ENCODE measurements around the gene USPL1.

USPL1 gene

DNA sequence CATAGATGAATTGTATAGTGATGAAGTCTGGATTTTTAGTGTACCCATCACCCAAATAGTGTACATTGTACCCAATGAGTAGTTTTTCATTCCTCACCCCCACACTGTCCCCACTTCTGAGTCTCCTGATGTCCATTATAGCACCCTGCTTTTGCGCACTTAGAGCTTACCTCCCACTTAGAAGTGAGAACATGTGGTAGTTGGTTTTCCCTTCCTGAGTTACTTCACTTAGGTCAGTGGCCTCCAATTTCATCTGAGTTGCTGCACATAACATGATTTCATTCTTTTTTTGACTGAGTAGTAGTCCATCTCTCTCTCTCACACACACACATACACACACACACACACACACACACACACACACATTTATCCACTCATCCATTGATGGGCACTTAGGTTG lies 74.4 kb downstream of the USPL1 start:
- H3K4me3 ChIP-seq (ENCODE audit: low read depth, low read length): no peak overlapping the region

DNA sequence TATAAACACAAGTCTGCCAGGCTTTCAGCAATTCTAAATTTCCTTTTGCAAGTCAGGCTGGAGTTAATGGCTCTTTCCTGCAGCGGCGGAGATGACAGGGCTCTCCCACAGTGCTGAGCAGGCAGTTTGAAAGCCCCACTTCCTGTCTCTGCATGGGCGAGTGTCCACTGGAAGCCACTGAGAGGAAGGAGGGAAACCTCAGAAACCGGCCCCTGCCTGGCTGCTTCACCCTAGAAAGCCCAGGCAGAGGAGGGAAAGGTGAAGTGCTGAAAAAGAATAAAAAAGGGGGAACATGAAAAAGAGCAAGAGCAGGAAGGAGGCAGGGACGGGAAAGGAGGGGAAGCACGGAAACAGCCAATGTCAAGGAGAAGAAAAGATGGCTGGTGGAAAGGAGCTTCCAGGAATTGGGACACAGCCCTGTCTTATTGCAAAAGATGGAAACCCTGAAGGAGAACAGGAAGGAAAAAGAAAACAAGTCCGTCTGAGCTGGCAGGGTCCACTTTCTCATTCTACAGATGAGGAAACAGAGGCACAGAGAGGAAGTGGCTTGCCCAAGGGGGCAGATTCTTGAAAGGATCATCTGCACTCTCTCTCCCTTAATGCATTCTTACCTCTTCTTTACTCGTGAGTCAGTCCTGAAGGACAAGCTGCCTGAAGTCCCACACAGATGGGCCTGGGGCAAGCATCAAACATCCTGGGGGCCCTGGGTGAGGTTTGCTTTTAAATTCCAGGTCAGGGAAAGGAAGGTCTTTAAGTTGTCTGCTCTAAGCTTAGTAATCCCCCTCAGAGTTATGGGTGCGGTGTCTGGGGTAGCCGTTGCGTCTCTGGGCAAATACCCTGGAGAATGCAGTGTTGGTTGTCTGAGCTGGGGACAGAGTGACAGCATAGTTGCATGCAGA lies 78.8 kb downstream of the USPL1 start:
- H3K4me3 ChIP-seq (ENCODE audit: low read depth, low read length): no peak overlapping the region

DNA sequence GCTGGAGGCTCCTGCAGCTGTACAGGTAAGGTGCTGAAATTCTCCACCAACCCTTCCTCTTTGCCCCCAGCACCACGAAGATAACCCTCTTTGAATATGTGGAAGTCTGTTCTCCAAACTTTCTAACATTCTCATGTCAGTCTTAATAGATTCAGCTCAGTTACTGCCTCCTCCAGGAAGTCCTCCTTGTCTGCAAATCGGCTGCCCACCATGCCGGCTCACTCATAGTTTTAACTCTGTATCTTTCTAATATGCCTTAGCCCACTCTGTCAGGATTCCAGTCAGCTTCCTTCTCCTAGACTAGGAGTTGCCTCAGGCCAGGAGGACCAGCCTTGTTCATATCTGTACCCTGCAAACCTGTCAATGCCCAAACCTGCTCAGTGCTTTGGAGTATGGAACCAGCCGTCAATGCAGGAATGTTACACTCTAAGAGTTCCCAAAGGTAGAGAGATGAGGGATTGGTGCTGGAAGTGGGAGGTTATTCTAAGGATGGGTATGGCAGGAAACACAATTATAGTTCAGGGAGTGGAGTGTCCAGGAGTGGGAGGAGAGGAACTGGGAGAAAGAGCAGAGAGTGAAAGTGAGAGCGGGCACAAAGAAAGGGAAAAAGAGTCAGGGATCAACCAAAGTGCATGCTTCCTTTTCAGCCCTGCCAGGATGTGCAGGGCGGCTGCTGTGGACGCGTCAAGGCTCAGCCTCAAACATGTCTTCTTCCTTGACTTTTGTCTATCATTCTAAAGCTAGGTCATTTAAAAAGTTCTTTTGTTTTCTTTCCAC lies 79.6 kb downstream of the USPL1 start:
- no peak overlapping the region for H3K4me3 ChIP-seq (ENCODE audit: low read depth, low read length)

DNA sequence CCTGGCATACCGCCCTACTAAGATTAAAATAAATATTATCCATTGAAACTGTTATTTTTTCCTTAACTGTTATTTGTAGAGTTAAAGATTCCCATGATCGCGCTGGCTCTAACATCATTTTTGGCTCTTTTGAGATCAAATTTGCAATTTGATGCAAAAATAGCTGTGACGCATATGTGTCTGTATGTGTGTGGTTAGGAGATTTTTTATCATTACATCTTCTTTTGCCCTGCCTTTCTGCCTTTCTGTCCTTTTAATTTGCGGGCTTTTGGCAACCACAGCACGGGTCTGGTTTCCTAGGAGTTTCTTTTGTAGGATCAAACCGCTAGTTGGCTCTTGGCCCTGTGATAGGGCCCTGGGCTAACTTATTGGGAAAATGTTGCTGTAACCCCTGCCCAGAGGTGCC lies 80.3 kb downstream of the USPL1 start:
- no peak overlapping the region for H3K4me3 ChIP-seq (ENCODE audit: low read depth, low read length)

DNA sequence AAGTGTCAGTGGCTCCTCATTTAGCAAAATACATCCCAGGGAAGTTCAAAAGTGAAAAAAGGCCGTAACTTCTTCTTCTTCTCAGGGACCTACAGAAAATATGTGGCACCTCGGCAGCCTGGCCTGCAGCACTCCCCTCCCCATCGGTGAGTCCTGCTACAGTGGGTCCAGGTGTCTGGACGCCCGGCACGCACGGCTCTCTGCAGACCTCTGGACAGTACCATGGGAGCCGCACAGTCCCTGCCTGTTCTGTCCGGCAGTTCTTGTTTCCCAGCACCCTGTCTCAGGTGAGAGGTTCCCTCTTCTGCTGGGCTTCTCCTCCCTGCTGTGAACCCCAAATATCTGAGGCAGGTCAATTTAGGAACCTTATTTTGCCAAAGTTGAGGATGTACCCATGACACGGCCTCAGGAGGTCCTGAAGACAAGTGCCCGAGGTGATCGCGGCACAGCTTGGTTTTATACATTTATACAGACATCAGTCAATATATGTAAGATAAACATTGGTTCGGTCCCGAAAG lies 80.8 kb downstream of the USPL1 start:
- no peak overlapping the region for H3K4me3 ChIP-seq (ENCODE audit: low read depth, low read length)

DNA sequence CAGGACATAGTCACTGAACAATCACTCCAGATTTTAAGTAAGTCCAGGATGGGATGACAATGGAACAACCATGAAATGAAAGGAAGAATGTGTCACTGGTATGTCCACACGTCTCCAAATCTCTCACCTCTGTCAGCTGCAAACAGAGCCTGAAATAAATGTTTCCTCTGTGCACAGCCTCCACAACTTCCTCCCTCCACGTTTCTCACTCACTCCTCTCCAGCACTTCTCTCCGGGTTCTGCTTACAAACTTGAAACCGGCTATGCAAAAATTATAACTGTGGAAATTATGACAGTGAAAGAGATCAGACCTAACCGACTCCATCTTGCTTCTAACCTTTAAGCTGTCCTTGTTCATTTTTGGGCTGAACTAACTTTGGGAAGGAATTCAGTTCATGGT lies 82.6 kb downstream of the USPL1 start:
- no peak overlapping the region for H3K4me3 ChIP-seq (ENCODE audit: low read depth, low read length)

DNA sequence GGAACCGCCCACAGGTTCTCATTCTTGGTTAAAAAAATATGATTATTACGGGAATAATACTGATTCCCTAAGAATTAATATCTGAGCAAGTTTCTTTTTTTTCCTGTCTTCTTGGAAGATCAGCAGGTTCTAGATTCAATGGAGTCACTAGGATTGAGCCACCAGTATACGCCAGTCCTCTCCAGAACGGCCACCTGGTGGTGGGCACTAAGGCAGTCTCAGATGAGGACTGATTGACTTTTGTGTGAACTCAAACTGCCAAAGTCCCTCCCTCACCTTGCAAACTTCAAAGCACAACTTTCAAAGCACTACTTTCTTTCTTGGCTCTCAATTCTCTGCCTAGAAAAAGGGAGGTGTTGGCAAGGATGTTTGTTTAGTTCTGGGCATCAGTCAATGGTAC lies 84.3 kb downstream of the USPL1 start:
- H3K4me3 ChIP-seq (ENCODE audit: low read depth, low read length): no peak overlapping the region

DNA sequence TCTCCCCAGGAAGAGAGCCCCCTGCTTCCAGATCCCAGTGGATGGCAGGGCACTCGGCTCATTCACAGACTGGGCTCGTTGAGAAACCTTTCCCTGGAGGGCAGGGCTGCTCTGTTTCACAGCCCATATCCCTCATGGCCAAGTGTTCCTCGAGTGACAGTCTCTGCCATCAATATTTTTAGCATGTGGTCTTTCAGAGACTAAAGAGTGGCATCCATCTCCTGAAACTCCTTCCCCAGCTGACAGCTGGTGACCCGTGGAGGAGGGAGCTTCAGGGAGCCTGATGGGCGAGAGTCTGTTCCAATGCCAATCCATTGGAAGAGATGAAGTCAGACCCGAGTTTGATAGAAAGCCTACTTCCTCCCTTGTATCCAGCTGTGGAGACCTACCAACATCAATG lies 86.9 kb downstream of the USPL1 start:
- H3K4me3 ChIP-seq (ENCODE audit: low read depth, low read length): no peak overlapping the region

DNA sequence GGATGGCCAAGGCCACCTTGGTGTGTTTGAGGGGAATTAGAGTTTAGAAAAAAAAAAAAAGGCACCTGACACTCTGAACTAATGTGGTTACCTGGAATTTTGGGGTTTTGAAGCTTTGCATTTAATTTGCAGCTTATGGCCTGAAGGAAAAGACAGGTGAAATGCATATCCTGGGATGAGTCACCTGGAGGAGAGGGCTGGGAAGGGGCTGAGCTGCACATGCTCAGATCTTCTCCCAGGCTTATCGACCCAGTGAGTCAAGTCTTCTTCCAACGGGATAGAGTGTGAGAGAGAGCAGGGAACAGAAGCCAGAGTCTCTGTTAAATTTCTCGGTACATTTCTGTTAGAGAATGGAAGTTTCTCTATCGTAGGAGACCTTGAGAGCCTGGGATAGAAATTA lies 88.0 kb downstream of the USPL1 start:
- no peak overlapping the region for H3K4me3 ChIP-seq (ENCODE audit: low read depth, low read length)

DNA sequence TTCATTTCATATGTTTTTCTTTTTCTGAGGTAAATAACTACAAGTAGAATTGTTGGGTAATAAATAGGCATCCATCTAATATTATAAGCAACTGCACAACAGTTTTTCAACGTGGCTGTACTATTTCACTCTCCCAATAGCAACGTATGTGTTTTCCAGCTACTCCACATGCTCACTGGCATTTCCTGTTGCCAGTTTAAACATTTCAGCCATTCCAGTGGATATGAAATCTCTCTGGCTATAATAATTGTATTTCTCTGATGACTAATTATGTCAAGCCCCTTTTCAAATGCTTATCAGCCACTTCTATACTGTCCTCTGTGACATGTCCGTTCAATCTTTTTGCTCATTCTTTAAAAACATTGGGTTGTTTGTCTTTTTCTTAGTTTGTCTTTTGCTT lies 90.8 kb downstream of the USPL1 start:
- no peak overlapping the region for H3K4me3 ChIP-seq (ENCODE audit: low read depth, low read length)

Measured in iPS-11a (cell line).